Superior temporal gyrus (tissue), 1 donor: ENCODE data around the gene PKIG.

ENCODE experiments used
- DNase-seq: peaks from one replicate; pipeline ENCODE4 v3.0.0-alpha.2; 2016; ENCODE audit errors: extremely low spot score

PKIG gene

GRCh38 chr20:44659931-44660330 lies 77.6 kb downstream of the PKIG start:
- no peak for DNase-seq

DNA sequence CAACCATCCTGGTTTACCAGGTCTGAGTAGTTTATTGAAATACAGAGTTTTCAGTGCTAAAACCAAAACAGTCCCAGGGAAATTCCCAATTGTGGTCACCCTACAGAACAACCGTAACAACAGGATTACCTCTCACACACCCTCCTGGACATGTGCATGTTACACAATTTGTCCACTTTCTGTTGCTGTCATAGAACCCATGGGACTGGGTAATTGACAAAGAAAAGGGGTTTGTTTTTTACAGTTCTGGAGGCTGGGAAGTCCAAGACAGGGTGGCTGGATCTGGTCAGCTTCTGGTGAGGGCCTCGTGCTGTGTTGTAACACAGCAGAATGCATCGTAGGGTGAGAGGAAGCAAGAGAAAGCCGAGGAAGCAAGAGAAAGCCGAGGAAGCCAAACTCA lies 78.2 kb downstream of the PKIG start:
- DNase-seq = no peak

DNA sequence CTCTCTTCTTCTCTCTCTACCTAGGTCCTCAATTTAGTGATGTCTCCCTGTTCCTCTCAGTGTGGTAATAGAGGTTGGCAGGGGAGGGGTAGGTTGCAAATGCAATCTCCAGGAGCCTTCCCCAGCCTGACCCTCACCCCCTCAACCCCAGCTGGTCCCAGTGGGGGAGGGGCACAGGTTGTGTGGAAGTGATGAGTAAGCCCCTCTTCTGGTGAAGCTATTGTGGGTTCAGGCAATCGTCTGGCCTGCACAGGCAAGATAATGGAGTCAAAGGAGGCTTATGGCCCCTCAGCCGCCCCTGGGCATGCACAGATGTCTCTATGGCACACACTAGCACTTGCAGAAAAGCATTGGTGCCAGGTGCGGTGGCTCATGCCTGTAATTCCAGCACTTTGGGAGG lies 79.9 kb downstream of the PKIG start:
- no peak for DNase-seq

- DNase-seq = no peak
Observed at GRCh38 chr20:44664131-44664530, 81.8 kb downstream of the PKIG start.

- no peak for DNase-seq
Observed at GRCh38 chr20:44666066-44666465, 83.7 kb downstream of the PKIG start.
